Neural progenitor cell (in vitro differentiated cells): Measurements from ENCODE around the gene TTC38. TPM values are rescaled to one million over a fixed set of nuclear protein-coding genes. Genes with fewer than 3 reads are reported as not detected.

Experiments used
- DNase-seq: peaks from one replicate; pipeline ENCODE4 v3.0.0-alpha.2; 2016; ENCODE audit warnings: low spot score
- H2AFZ ChIP-seq: fragments of 200-600 bp; sonication (generic); replicated peaks from 2 replicates; pipeline ENCODE4 v1.6.1; 2016; ENCODE audit warnings: antibody characterized with exemption
- H3F3A ChIP-seq: fragments of 200-600 bp; sonication (generic); 2 replicates; pipeline ENCODE4 v1.6.1; 2016; ENCODE audit warnings: antibody characterized with exemption, low read depth
- H3K27ac ChIP-seq: fragments of 200-600 bp; sonication (generic); 2 replicates; pipeline ENCODE4 v1.5.1; 2016; ENCODE audit warnings: mild to moderate bottlenecking
- H3K27me3 ChIP-seq: fragments of 200-600 bp; sonication (generic); 2 replicates; pipeline ENCODE4 v1.6.1; 2016; ENCODE audit warnings: mild to moderate bottlenecking, moderate library complexity
- H3K36me3 ChIP-seq: fragments of 200-600 bp; sonication (generic); 2 replicates; pipeline ENCODE4 v1.5.1; 2016
- H3K4me1 ChIP-seq: fragments of 200-600 bp; sonication (generic); 2 replicates; pipeline ENCODE4 v1.6.1; 2016; ENCODE audit warnings: mixed run types
- H3K4me2 ChIP-seq: fragments of 200-600 bp; sonication (generic); 2 replicates; pipeline ENCODE4 v1.6.1; 2016
- H3K4me3 ChIP-seq: fragments of 200-600 bp; sonication (generic); 2 replicates; pipeline ENCODE4 v1.5.1; 2016
- H3K79me2 ChIP-seq: fragments of 200-600 bp; sonication (generic); 2 replicates; pipeline ENCODE4 v1.6.1; 2016; ENCODE audit warnings: low read depth
- H3K9ac ChIP-seq: fragments of 200-600 bp; sonication (generic); 2 replicates; pipeline ENCODE4 v1.6.1; 2016
- H3K9me3 ChIP-seq: fragments of 200-600 bp; sonication (generic); 2 replicates; pipeline ENCODE4 v1.5.1; 2016; ENCODE audit warnings: low read depth
- H4K20me1 ChIP-seq: fragments of 200-600 bp; sonication (generic); 2 replicates; pipeline ENCODE4 v1.6.1; 2016; ENCODE audit warnings: low read depth
- H3K27ac Mint-ChIP-seq: 3 replicates; pipeline ENCODE4 v1.8.0; 2021; ENCODE audit warnings: mixed read lengths
- H3K27me3 Mint-ChIP-seq: 2 replicates; pipeline ENCODE4 v1.8.0; 2022; ENCODE audit warnings: low read depth, mild to moderate bottlenecking, inconsistent platforms, moderate library complexity, mixed read lengths; ENCODE audit not compliant: insufficient read depth
- H3K36me3 Mint-ChIP-seq: 3 replicates; pipeline ENCODE4 v1.8.0; 2021; ENCODE audit warnings: mixed read lengths
- H3K4me1 Mint-ChIP-seq: 3 replicates; pipeline ENCODE4 v1.8.0; 2021; ENCODE audit warnings: mixed read lengths
- H3K4me3 Mint-ChIP-seq: 3 replicates; pipeline ENCODE4 v1.8.0; 2021; ENCODE audit warnings: mild to moderate bottlenecking, moderate library complexity, mixed read lengths
- H3K9me3 Mint-ChIP-seq: 3 replicates; pipeline ENCODE4 v1.8.0; 2020; ENCODE audit warnings: mixed read lengths
- EZH2 ChIP-seq: fragments of 200-600 bp; sonication (generic); IDR thresholded peaks from 2 replicates; pipeline ENCODE4 v1.6.1; 2017; ENCODE audit warnings: antibody characterized with exemption, mild to moderate bottlenecking, moderate library complexity
- EZH2phosphoT487 ChIP-seq: fragments of 200-600 bp; sonication (generic); IDR thresholded peaks from 2 replicates; pipeline ENCODE4 v1.6.1; 2017; ENCODE audit warnings: antibody characterized with exemption
- total RNA-seq: library from RNA; depleted of rRNA; stranded (reverse); fragments of >200 nt; gene quantifications from 2 replicates; pipeline ENCODE4 v1.2.3, GENCODE V29; 2015; ENCODE audit warnings: low replicate concordance
- TF ChIP-seq, protein P1 (sequence below): fragments of 200-600 bp; sonication (generic); IDR thresholded peaks from 2 replicates; pipeline ENCODE4 v1.5.1; 2017; ENCODE audit warnings: antibody characterized with exemption, mild to moderate bottlenecking

TTC38 gene
- total RNA-seq, 1 donor from 2014 or later: 41.0 TPM

DNA sequence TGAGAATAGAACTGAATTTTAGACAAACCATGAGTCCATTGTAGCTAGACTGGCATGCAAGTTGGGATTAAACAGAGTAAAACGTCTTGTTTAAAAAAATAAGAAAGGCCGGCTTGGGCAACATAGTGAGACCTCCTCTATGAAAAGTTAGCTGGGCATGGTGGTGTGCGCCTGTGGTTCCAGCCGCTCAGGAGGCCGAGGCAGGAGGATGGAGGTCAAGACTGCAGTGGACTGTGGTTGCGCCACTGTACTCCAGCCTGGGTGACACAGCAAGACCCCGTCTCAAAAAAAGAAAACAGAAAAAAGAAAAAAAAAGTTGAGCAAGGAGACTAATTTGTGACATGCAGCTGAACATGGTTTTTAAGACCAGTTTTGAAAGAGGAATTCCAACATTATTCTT lies 41.2 kb upstream of the TTC38 start:
- Mint-ChIP-seq H3K4me3 (no peak overlapping the region), H3K4me1 (peaks cover 15% of the 10 kb centered on the region), H3K27ac (peak overlapping the region; percentile 42), H3K36me3 (peaks cover 3% of the 10 kb centered on the region), H3K27me3 (peaks cover 4% of the 10 kb centered on the region), H3K9me3 (no peaks in the 10 kb centered on the region)
- H3F3A ChIP-seq: no peaks in the 10 kb centered on the region
- H3K36me3 ChIP-seq: no peaks in the 10 kb centered on the region
- H3K4me3 ChIP-seq: no peak overlapping the region
- no peak overlapping the region for H3K9ac ChIP-seq
- no peaks in the 10 kb centered on the region for H4K20me1 ChIP-seq
- H3K4me1 ChIP-seq: no peaks in the 10 kb centered on the region
- H3K79me2 ChIP-seq: no peaks in the 10 kb centered on the region
- H3K27me3 ChIP-seq: no peaks in the 10 kb centered on the region
- H3K9me3 ChIP-seq: no peaks in the 10 kb centered on the region
- TF ChIP-seq EZH2phosphoT487 (no peak), EZH2 (no peak)
- TF ChIP-seq, protein P1, sequence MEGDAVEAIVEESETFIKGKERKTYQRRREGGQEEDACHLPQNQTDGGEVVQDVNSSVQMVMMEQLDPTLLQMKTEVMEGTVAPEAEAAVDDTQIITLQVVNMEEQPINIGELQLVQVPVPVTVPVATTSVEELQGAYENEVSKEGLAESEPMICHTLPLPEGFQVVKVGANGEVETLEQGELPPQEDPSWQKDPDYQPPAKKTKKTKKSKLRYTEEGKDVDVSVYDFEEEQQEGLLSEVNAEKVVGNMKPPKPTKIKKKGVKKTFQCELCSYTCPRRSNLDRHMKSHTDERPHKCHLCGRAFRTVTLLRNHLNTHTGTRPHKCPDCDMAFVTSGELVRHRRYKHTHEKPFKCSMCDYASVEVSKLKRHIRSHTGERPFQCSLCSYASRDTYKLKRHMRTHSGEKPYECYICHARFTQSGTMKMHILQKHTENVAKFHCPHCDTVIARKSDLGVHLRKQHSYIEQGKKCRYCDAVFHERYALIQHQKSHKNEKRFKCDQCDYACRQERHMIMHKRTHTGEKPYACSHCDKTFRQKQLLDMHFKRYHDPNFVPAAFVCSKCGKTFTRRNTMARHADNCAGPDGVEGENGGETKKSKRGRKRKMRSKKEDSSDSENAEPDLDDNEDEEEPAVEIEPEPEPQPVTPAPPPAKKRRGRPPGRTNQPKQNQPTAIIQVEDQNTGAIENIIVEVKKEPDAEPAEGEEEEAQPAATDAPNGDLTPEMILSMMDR: no peak
- DNase-seq: no peak
- no peak overlapping the region for H3K27ac ChIP-seq
- H3K4me2 ChIP-seq: no peak overlapping the region
- H2AFZ ChIP-seq: no peak overlapping the region

GRCh38 chr22:46229701-46230100 lies 38.1 kb upstream of the TTC38 start:
- Mint-ChIP-seq H3K27ac (no peak overlapping the region), H3K4me3 (no peak overlapping the region), H3K4me1 (peaks cover 15% of the 10 kb centered on the region), H3K9me3 (no peaks in the 10 kb centered on the region), H3K36me3 (peaks cover 3% of the 10 kb centered on the region), H3K27me3 (peaks cover 2% of the 10 kb centered on the region)
- H3K36me3 ChIP-seq: no peaks in the 10 kb centered on the region
- no peak for DNase-seq
- H3K4me2 ChIP-seq: no peak overlapping the region
- H3F3A ChIP-seq: no peaks in the 10 kb centered on the region
- H2AFZ ChIP-seq: no peak overlapping the region
- no peaks in the 10 kb centered on the region for H3K79me2 ChIP-seq
- no peak overlapping the region for H3K9ac ChIP-seq
- H3K4me1 ChIP-seq: no peaks in the 10 kb centered on the region
- H3K27me3 ChIP-seq: no peaks in the 10 kb centered on the region
- TF ChIP-seq EZH2 (no peak), EZH2phosphoT487 (no peak)
- TF ChIP-seq, protein P1: no peak
- H4K20me1 ChIP-seq: no peaks in the 10 kb centered on the region
- H3K4me3 ChIP-seq: no peak overlapping the region
- no peaks in the 10 kb centered on the region for H3K9me3 ChIP-seq
- no peak overlapping the region for H3K27ac ChIP-seq

DNA sequence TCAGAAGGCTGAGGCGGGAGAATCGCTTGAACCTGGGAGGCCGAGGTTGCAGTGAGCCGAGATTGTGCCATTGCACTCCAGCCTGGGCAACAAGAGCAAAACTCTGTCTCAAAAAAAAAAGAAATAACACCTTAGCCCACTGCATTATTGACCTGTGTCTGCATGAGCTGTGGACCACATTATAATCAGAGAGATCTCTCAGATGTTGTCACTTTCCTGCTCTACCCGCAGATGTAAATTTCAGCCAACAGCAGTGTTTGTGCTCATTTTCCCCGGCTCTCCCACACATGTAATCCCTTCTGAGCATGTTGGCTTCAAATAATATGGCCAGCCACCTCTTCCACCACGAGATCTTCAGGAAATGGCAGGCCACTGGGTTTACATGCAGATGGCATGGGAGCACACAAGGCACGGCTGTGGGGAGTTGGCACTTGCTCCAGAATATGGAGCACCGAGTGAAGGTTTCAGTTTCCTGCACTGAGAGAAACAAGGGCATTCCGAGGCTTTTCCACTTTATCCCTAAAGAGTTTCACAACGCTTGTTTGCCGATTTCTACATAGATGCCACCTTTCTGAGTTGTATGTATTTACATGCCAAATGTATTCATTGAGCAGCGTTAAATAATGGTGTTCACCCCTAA lies 37.4 kb upstream of the TTC38 start:
- Histone ChIP-seq H3K36me3 (no peaks in the 10 kb centered on the region), H3K27me3 (no peaks in the 10 kb centered on the region), H4K20me1 (no peaks in the 10 kb centered on the region), H3K27ac (no peak overlapping the region), H3K4me3 (no peak overlapping the region), H3K9ac (no peak overlapping the region), H3K4me2 (no peak overlapping the region), H3K4me1 (no peaks in the 10 kb centered on the region), H3K79me2 (no peaks in the 10 kb centered on the region), H3K9me3 (no peaks in the 10 kb centered on the region), H3F3A (no peaks in the 10 kb centered on the region), H2AFZ (no peak overlapping the region)
- no peak for DNase-seq
- peaks cover 8% of the 10 kb centered on the region for H3K4me1 Mint-ChIP-seq
- H3K4me3 Mint-ChIP-seq: no peak overlapping the region
- peaks cover 2% of the 10 kb centered on the region for H3K27me3 Mint-ChIP-seq
- TF ChIP-seq EZH2phosphoT487 (no peak), EZH2 (no peak)
- TF ChIP-seq, protein P1: no peak
- H3K9me3 Mint-ChIP-seq: no peaks in the 10 kb centered on the region
- no peak overlapping the region for H3K27ac Mint-ChIP-seq
- H3K36me3 Mint-ChIP-seq: peaks cover 3% of the 10 kb centered on the region
